NCI-H2081 (cell line): Measurements from ENCODE around the gene RAVER1.
"Not testable (repeated sequence)": the region's sequence is repeated elsewhere in the genome, so short reads cannot be mapped to it uniquely, and the experiment has no call there.

Experiments
- DNase-seq, 2 experiments: peaks; one replicate each; lab custom pipeline; 2025; lab: John Stamatoyannopoulos, UW

Gene RAVER1

GRCh38 chr19:10343495-10343894 lies 10.2 kb upstream of the RAVER1 start:
- DNase-seq: no peak

GRCh38 chr19:10339977-10340376 lies 6.6 kb upstream of the RAVER1 start:
- DNase-seq: no peak

- DNase-seq: no peak
Observed at GRCh38 chr19:10339380-10339960, 6.1 kb upstream of the RAVER1 start, which contains the start of gene ICAM3. Gene ICAM3 (minus strand): TSS chr19:10339624. CDS start chr19:10339614, 10 bp downstream.

- DNase-seq: no peak
Observed at GRCh38 chr19:10338940-10339339, 5.6 kb upstream of the RAVER1 start.

GRCh38 chr19:10336725-10337124 lies 3.4 kb upstream of the RAVER1 start:
- not testable (repeated sequence) for DNase-seq

GRCh38 chr19:10335352-10335985 lies 2.1 kb upstream of the RAVER1 start:
- no peak for DNase-seq

- peak; percentile 57 to 66 for DNase-seq
Observed at GRCh38 chr19:10334588-10335351, 1.4 kb upstream of the RAVER1 start.

GRCh38 chr19:10333758-10334587 lies 644 bp upstream of the RAVER1 start:
- no peak for DNase-seq

- no peak for DNase-seq
Observed at GRCh38 chr19:10332158-10332964, 968 bp downstream of the RAVER1 start.

- no peak for DNase-seq
Observed at GRCh38 chr19:10329555-10329954, 3.8 kb downstream of the RAVER1 start.

GRCh38 chr19:10328558-10329429 lies 4.5 kb downstream of the RAVER1 start:
- no peak for DNase-seq

- no peak for DNase-seq
Observed at GRCh38 chr19:10327793-10328192, 5.5 kb downstream of the RAVER1 start.

- DNase-seq: no peak
Observed at GRCh38 chr19:10325732-10326131, 7.6 kb downstream of the RAVER1 start.

GRCh38 chr19:10321874-10322835 lies 11.2 kb downstream of the RAVER1 start:
- no peak for DNase-seq

GRCh38 chr19:10321417-10321797 lies 11.9 kb downstream of the RAVER1 start:
- no peak for DNase-seq

- DNase-seq: no peak
Observed at GRCh38 chr19:10320602-10321416, 12.5 kb downstream of the RAVER1 start.

- DNase-seq: no peak
Observed at GRCh38 chr19:10318807-10319682, 14.3 kb downstream of the RAVER1 start.
